ENCODE measurements around the gene ANO8.

ANO8 gene

DNA sequence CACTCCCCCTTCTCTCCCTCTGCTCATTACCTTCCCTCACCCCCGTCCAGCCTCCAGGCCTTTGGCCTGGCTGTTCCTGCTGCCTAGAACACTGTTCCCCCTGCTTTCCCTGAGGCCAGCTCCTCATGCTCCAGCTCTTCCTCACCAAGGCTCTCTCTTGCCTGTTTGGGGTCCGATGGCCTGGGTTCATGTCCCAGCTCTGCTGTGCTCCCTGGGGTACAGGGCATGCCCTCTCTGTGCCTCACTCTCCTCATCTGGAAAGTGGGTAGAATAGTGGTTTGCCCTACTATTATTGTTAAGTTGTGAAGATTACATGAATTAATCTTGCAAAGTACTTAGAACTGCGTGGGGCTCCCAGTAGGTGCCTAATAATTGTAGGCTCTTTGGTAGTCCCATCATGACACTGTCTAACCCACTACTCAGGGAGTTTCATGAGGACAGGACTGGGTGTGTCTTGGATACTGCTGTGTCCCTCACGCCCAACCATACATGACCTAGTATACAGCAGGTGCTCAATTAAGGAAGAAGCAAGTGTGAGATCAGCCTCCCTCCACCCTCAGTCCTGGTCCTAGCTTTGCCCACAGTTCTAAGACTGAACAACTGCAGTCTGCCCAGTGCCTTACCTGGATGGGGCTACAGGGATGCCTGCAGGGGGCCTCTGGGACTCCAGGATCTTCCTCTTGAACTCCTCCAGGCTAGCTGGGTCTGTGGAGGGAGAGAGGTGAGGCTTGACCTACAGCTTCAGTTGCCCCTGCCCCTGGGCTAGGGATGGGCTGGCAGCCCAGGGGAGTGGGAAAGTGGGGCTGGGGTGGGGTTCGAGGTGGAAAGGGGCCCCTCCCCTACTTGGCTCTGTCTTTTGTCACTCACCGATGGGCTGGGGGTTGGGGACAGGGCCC is 25.5 kb upstream of the ANO8 start:
- Histone ChIP-seq H3K9me3 (ENCODE audit: control insufficient read depth, low read length) (no peaks in the 10 kb centered on the region), H3K27me3 (ENCODE audit: control insufficient read depth, insufficient read depth, low read length, poor library complexity, severe bottlenecking) (no peaks in the 10 kb centered on the region), H3K4me3 (ENCODE audit: insufficient read depth, low read depth, low read length) (no peak overlapping the region), H3K27ac (ENCODE audit: insufficient read depth, low read depth, low read length, poor library complexity, severe bottlenecking) (no peak overlapping the region), H3K36me3 (ENCODE audit: control insufficient read depth, insufficient read depth, low read length) (no peaks in the 10 kb centered on the region), H3K4me1 (ENCODE audit: control insufficient read depth, insufficient read depth, low read length) (no peaks in the 10 kb centered on the region)
- WGBS, 2 experiments: 85 to 86% methylated on average over 6 of the region's 6 CpGs

- Histone ChIP-seq H3K27me3 (ENCODE audit: control insufficient read depth, insufficient read depth, low read length, poor library complexity, severe bottlenecking) (no peaks in the 10 kb centered on the region), H3K9me3 (ENCODE audit: control insufficient read depth, low read length) (no peaks in the 10 kb centered on the region), H3K4me1 (ENCODE audit: control insufficient read depth, insufficient read depth, low read length) (no peaks in the 10 kb centered on the region), H3K27ac (ENCODE audit: insufficient read depth, low read depth, low read length, poor library complexity, severe bottlenecking) (no peak overlapping the region), H3K4me3 (ENCODE audit: insufficient read depth, low read depth, low read length) (no peak overlapping the region), H3K36me3 (ENCODE audit: control insufficient read depth, insufficient read depth, low read length) (no peaks in the 10 kb centered on the region)
- 84 to 85% methylated on average over 7 of the region's 7 CpGs for WGBS, 2 experiments
These were observed 23.7 kb upstream of the ANO8 start for GRCh38 chr19:17358395-17358794.

DNA sequence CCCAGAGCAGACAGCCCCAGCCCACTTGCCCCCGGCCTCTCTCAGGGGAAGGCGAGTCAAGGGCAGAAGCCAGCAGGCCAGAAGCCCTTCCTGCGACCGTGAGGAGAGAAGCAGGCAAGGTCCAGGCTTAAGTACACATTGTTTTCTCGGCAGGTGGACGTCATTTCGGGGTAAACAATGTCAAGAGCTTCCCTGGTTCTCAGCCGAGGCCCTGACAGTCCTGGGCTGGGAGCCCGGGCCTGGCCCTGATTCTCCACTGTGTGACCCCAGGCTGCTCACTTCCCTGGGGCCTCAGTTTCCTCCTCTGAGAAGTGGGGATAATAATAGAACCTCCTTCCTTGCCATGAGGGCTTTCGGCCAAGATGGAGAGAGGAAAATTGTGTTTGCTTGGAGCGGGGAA is 23.1 kb upstream of the ANO8 start:
- 87 to 90% methylated on average over 11 of the region's 11 CpGs for WGBS, 2 experiments
- no peaks in the 10 kb centered on the region for H3K27me3 ChIP-seq (ENCODE audit: control insufficient read depth, insufficient read depth, low read length, poor library complexity, severe bottlenecking)

DNA sequence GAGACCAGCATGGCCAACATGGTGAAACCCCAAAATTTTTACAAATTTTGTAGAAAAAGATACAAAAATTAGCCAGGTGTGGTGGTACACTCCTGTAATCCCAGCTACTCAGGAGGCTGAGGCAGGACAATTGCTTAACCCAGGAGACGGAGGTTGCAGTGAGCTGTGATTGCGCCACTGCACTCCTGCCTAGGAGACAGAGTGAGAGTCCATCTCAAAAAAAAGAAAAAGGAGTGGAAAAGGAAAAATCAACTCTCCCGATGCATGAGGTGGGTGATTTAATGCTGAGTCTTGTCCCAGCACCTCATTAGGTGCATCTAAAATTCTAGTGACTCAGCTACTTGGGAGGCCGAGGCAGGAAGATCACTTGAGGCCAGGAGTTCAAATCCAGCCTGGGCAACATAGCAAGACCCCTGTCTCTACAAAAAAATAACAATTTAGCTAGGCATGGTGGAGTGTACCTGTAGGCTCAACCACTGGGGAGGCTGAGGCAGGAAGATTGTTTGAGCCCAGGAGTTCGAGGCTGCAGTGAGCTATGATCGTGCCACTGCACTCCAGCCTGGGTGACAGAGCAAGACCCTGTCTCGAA is 22.5 kb upstream of the ANO8 start:
- Histone ChIP-seq H3K36me3 (ENCODE audit: control insufficient read depth, insufficient read depth, low read length) (no peaks in the 10 kb centered on the region), H3K4me1 (ENCODE audit: control insufficient read depth, insufficient read depth, low read length) (no peaks in the 10 kb centered on the region), H3K9me3 (ENCODE audit: control insufficient read depth, low read length) (no peaks in the 10 kb centered on the region), H3K27me3 (ENCODE audit: control insufficient read depth, insufficient read depth, low read length, poor library complexity, severe bottlenecking) (no peaks in the 10 kb centered on the region), H3K4me3 (ENCODE audit: insufficient read depth, low read depth, low read length) (no peak overlapping the region), H3K27ac (ENCODE audit: insufficient read depth, low read depth, low read length, poor library complexity, severe bottlenecking) (no peak overlapping the region)
- 92 to 94% methylated on average over 7 of the region's 7 CpGs for WGBS, 2 experiments

More for the DNA sequence above, 23.1 kb upstream of the ANO8 start:
- Histone ChIP-seq H3K27ac (ENCODE audit: insufficient read depth, low read depth, low read length, poor library complexity, severe bottlenecking) (no peak overlapping the region), H3K9me3 (ENCODE audit: control insufficient read depth, low read length) (no peaks in the 10 kb centered on the region), H3K4me1 (ENCODE audit: control insufficient read depth, insufficient read depth, low read length) (no peaks in the 10 kb centered on the region), H3K36me3 (ENCODE audit: control insufficient read depth, insufficient read depth, low read length) (no peaks in the 10 kb centered on the region), H3K4me3 (ENCODE audit: insufficient read depth, low read depth, low read length) (no peak overlapping the region)

DNA sequence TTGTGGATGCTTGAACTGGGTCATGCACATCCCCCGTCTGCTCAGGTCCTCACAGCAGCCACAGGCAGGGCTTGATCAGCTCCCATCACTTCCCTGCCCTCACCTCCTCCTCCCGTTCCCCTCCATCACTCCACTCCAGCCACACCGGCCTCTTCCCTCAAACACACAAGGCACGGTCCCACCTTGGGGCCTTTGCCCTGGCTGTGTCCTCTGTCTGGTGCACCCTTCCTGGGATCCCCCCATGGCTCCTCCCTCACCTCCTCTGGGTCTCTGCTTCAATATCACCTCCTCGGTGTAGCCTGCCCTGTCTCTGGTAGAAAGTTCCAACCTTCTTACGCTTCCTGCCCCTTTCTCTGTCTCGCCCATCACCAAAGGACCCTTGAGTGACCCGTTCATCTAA is 18.7 kb upstream of the ANO8 start:
- Histone ChIP-seq H3K36me3 (ENCODE audit: control insufficient read depth, insufficient read depth, low read length) (no peaks in the 10 kb centered on the region), H3K4me1 (ENCODE audit: control insufficient read depth, insufficient read depth, low read length) (no peaks in the 10 kb centered on the region), H3K27ac (ENCODE audit: insufficient read depth, low read depth, low read length, poor library complexity, severe bottlenecking) (no peak overlapping the region), H3K9me3 (ENCODE audit: control insufficient read depth, low read length) (no peaks in the 10 kb centered on the region), H3K4me3 (ENCODE audit: insufficient read depth, low read depth, low read length) (no peak overlapping the region), H3K27me3 (ENCODE audit: control insufficient read depth, insufficient read depth, low read length, poor library complexity, severe bottlenecking) (no peaks in the 10 kb centered on the region)
- WGBS, 2 experiments: 89 to 91% methylated on average over 8 of the region's 8 CpGs

GRCh38 chr19:17352608-17353280 is 18.1 kb upstream of the ANO8 start:
- H3K27me3 ChIP-seq (ENCODE audit: control insufficient read depth, insufficient read depth, low read length, poor library complexity, severe bottlenecking): no peaks in the 10 kb centered on the region
- H3K4me3 ChIP-seq (ENCODE audit: insufficient read depth, low read depth, low read length): no peak overlapping the region
- 77 to 79% methylated on average over 14 of the region's 14 CpGs for WGBS, 2 experiments
- H3K36me3 ChIP-seq (ENCODE audit: control insufficient read depth, insufficient read depth, low read length): no peaks in the 10 kb centered on the region
- no peaks in the 10 kb centered on the region for H3K4me1 ChIP-seq (ENCODE audit: control insufficient read depth, insufficient read depth, low read length)
- no peaks in the 10 kb centered on the region for H3K9me3 ChIP-seq (ENCODE audit: control insufficient read depth, low read length)
- H3K27ac ChIP-seq (ENCODE audit: insufficient read depth, low read depth, low read length, poor library complexity, severe bottlenecking): no peak overlapping the region

DNA sequence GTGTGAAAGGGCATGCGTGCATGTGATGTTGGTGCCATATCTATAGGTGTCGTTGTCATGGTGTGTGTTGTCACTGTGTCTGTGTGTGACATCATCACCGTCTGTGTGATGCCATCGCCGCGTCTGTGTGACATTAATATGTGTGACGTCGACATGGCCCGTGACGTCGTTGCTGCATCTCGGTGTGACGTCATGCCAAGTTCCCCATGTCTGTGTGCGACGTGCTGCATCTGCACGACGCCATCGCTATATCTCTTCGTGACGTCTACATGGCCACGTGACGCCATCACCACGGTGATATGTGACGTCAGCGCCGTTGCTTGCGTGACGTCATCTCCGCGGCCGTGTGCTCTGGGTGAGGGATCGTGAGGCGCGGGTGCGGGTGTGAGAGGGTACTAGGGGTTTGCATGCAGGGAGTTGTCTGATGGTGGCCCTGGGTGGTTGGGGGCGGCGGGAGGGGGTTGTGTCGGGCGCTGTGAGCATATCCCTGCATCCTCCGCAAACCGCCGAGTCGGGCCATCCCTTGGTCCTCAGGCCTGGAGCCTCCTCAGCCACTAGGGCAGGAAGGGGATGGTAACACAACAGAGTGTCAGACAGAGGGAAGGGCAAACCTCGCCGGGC is 17.3 kb upstream of the ANO8 start:
- H3K27me3 ChIP-seq (ENCODE audit: control insufficient read depth, insufficient read depth, low read length, poor library complexity, severe bottlenecking): no peaks in the 10 kb centered on the region
- WGBS, 2 experiments: 95 to 96% methylated on average over 45 of the region's 45 CpGs
- H3K4me3 ChIP-seq (ENCODE audit: insufficient read depth, low read depth, low read length): no peak overlapping the region
- H3K9me3 ChIP-seq (ENCODE audit: control insufficient read depth, low read length): no peaks in the 10 kb centered on the region
- H3K36me3 ChIP-seq (ENCODE audit: control insufficient read depth, insufficient read depth, low read length): no peaks in the 10 kb centered on the region
- no peak overlapping the region for H3K27ac ChIP-seq (ENCODE audit: insufficient read depth, low read depth, low read length, poor library complexity, severe bottlenecking)
- H3K4me1 ChIP-seq (ENCODE audit: control insufficient read depth, insufficient read depth, low read length): no peaks in the 10 kb centered on the region

- Histone ChIP-seq H3K36me3 (ENCODE audit: control insufficient read depth, insufficient read depth, low read length) (no peaks in the 10 kb centered on the region), H3K4me3 (ENCODE audit: insufficient read depth, low read depth, low read length) (no peak overlapping the region), H3K9me3 (ENCODE audit: control insufficient read depth, low read length) (no peaks in the 10 kb centered on the region), H3K27me3 (ENCODE audit: control insufficient read depth, insufficient read depth, low read length, poor library complexity, severe bottlenecking) (no peaks in the 10 kb centered on the region), H3K4me1 (ENCODE audit: control insufficient read depth, insufficient read depth, low read length) (no peaks in the 10 kb centered on the region), H3K27ac (ENCODE audit: insufficient read depth, low read depth, low read length, poor library complexity, severe bottlenecking) (no peak overlapping the region)
- 14 to 15% methylated on average over 12 of the region's 12 CpGs for WGBS, 2 experiments
These were observed 14.0 kb upstream of the ANO8 start for GRCh38 chr19:17348700-17349099.

GRCh38 chr19:17347877-17348276 is 13.2 kb upstream of the ANO8 start:
- WGBS, 2 experiments: 90 to 91% methylated on average over 2 of the region's 2 CpGs
- no peaks in the 10 kb centered on the region for H3K36me3 ChIP-seq (ENCODE audit: control insufficient read depth, insufficient read depth, low read length)
- H3K4me3 ChIP-seq (ENCODE audit: insufficient read depth, low read depth, low read length): no peak overlapping the region
- no peaks in the 10 kb centered on the region for H3K4me1 ChIP-seq (ENCODE audit: control insufficient read depth, insufficient read depth, low read length)
- H3K27me3 ChIP-seq (ENCODE audit: control insufficient read depth, insufficient read depth, low read length, poor library complexity, severe bottlenecking): no peaks in the 10 kb centered on the region
- H3K9me3 ChIP-seq (ENCODE audit: control insufficient read depth, low read length): no peaks in the 10 kb centered on the region
- no peak overlapping the region for H3K27ac ChIP-seq (ENCODE audit: insufficient read depth, low read depth, low read length, poor library complexity, severe bottlenecking)

DNA sequence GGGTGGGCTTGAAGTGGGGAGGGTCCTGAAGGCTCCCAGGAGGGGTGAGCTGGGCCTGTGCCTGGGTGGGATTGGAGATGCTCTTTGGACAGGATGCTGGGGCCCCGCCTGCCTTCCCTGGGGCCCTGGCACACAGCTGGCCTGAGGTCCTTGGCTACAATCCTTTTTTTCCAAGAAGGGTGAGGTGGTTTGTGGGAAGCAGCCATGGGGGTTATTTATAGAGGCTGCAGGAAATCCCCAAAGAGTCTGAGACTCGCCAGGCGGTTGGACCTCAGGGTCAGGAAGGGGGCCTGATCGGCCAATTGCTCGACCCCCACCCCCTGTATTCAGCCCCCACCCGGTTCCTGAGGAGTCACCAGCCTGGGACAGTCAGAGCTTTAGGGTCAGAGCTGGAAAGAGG is 12.7 kb upstream of the ANO8 start:
- Histone ChIP-seq H3K4me3 (ENCODE audit: insufficient read depth, low read depth, low read length) (no peak overlapping the region), H3K9me3 (ENCODE audit: control insufficient read depth, low read length) (no peaks in the 10 kb centered on the region), H3K4me1 (ENCODE audit: control insufficient read depth, insufficient read depth, low read length) (no peaks in the 10 kb centered on the region), H3K27ac (ENCODE audit: insufficient read depth, low read depth, low read length, poor library complexity, severe bottlenecking) (no peak overlapping the region), H3K36me3 (ENCODE audit: control insufficient read depth, insufficient read depth, low read length) (no peaks in the 10 kb centered on the region), H3K27me3 (ENCODE audit: control insufficient read depth, insufficient read depth, low read length, poor library complexity, severe bottlenecking) (no peaks in the 10 kb centered on the region)
- 68 to 74% methylated on average over 6 of the region's 6 CpGs for WGBS, 2 experiments
